DND-41 (cell line): ENCODE results near the gene CBX4.

Experiments used
- ATAC-seq: fragments of 200-7000 bp; cut with Tn5 transposase; 3 replicates; pipeline ENCODE4 v1.9.1; 2021; ENCODE audit warnings: low read depth; ENCODE audit not compliant: insufficient read depth
- DNase-seq: peaks from one replicate; pipeline ENCODE4 v3.0.0-alpha.2; 2020
- H2AFZ ChIP-seq: 2 replicates; pipeline ENCODE4 v1.6.0; 2012; ENCODE audit warnings: low read depth, low read length
- H3K27ac ChIP-seq: 2 replicates; pipeline ENCODE4 v1.5.1; 2012; ENCODE audit warnings: low read length, inconsistent platforms
- H3K27me3 ChIP-seq: fragments of 200-600 bp; sonication (generic); 2 replicates; pipeline ENCODE4 v1.6.0; 2012; ENCODE audit warnings: low read length, mild to moderate bottlenecking, inconsistent platforms; ENCODE audit not compliant: insufficient read depth, poor library complexity
- H3K36me3 ChIP-seq: 2 replicates; pipeline ENCODE4 v1.5.1; 2012; ENCODE audit warnings: low read length, inconsistent platforms; ENCODE audit not compliant: insufficient read depth
- H3K4me1 ChIP-seq: 2 replicates; pipeline ENCODE4 v1.5.1; 2012; ENCODE audit warnings: mild to moderate bottlenecking, low read length; ENCODE audit not compliant: insufficient read depth
- H3K4me2 ChIP-seq: 2 replicates; pipeline ENCODE4 v1.6.0; 2012; ENCODE audit warnings: mild to moderate bottlenecking, moderate library complexity, low read length, inconsistent platforms; ENCODE audit not compliant: insufficient read depth
- H3K4me3 ChIP-seq, 2 experiments: fragments of 200-600 bp in 1 of 2; shearing (Covaris generic) in 1 of 2; 2 replicates each; pipeline ENCODE4 v1.5.1; 2012 to 2016; ENCODE audit warnings: inconsistent platforms in 2 of 2, low read length in 2 of 2, mild to moderate bottlenecking in 2 of 2, low read depth in 1 of 2, moderate library complexity in 1 of 2
- H3K79me2 ChIP-seq: 2 replicates; pipeline ENCODE4 v1.6.0; 2012; ENCODE audit warnings: low read length, inconsistent platforms; ENCODE audit not compliant: insufficient read depth
- H3K9ac ChIP-seq: 2 replicates; pipeline ENCODE4 v1.6.0; 2012; ENCODE audit warnings: low read depth, mild to moderate bottlenecking, inconsistent platforms, low read length, moderate library complexity
- H3K9me3 ChIP-seq: 2 replicates; pipeline ENCODE4 v1.5.1; 2012; ENCODE audit warnings: low read length, moderate library complexity, mild to moderate bottlenecking, inconsistent platforms; ENCODE audit not compliant: insufficient read depth, severe bottlenecking
- H4K20me1 ChIP-seq: 2 replicates; pipeline ENCODE4 v1.6.0; 2012; ENCODE audit warnings: low read length; ENCODE audit not compliant: insufficient read depth
- EZH2 ChIP-seq: IDR thresholded peaks from 3 replicates; pipeline ENCODE4 v1.6.1; 2012; ENCODE audit warnings: borderline replicate concordance, low read depth, mild to moderate bottlenecking, moderate library complexity, low read length, inconsistent platforms; ENCODE audit not compliant: severe bottlenecking
- TF ChIP-seq, protein P1 (sequence below): IDR thresholded peaks from 2 replicates; pipeline ENCODE4 v1.5.1; 2012; ENCODE audit warnings: borderline replicate concordance, low read length, moderate library complexity, mild to moderate bottlenecking; ENCODE audit not compliant: poor library complexity, severe bottlenecking; ENCODE audit errors: extremely low read depth

CBX4 gene

GRCh38 chr17:79849953-79850352 lies 10.7 kb upstream of the CBX4 start:
- Histone ChIP-seq H3K4me3 (no peak overlapping the region), H2AFZ (no peak overlapping the region), H4K20me1 (no peaks in the 10 kb centered on the region), H3K4me2 (no peak overlapping the region), H3K4me1 (peaks cover 14% of the 10 kb centered on the region), H3K27ac (no peak overlapping the region), H3K79me2 (no peaks in the 10 kb centered on the region), H3K27me3 (peaks cover 7% of the 10 kb centered on the region), H3K9ac (no peak overlapping the region), H3K36me3 (no peaks in the 10 kb centered on the region), H3K9me3 (no peaks in the 10 kb centered on the region)
- no peak for DNase-seq
- TF ChIP-seq, protein P1, sequence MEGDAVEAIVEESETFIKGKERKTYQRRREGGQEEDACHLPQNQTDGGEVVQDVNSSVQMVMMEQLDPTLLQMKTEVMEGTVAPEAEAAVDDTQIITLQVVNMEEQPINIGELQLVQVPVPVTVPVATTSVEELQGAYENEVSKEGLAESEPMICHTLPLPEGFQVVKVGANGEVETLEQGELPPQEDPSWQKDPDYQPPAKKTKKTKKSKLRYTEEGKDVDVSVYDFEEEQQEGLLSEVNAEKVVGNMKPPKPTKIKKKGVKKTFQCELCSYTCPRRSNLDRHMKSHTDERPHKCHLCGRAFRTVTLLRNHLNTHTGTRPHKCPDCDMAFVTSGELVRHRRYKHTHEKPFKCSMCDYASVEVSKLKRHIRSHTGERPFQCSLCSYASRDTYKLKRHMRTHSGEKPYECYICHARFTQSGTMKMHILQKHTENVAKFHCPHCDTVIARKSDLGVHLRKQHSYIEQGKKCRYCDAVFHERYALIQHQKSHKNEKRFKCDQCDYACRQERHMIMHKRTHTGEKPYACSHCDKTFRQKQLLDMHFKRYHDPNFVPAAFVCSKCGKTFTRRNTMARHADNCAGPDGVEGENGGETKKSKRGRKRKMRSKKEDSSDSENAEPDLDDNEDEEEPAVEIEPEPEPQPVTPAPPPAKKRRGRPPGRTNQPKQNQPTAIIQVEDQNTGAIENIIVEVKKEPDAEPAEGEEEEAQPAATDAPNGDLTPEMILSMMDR, result no peak
- TF ChIP-seq EZH2, result no peak
- no peak for ATAC-seq

DNA sequence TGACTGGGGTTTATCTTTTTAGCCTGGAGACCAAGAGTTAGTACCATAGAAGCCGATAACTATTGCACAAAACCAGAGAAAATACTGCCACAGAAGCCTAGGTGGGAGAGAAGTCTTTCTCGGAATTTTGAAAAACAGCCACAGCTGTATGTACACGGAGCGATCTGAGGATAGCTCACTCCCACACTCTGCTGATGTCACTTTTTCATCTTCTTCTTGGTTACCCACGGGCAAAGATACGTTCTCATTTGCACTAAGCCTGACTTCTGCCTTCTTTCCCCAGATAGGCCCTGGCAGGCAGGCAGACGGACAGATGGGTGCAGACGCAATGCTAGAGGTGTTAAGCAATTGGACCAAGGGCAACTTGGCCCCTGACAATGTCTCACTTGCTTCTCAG lies 9.1 kb upstream of the CBX4 start:
- DNase-seq (no peak), ATAC-seq (no peak)
- no peaks in the 10 kb centered on the region for H3K79me2 ChIP-seq
- no peak overlapping the region for H3K4me2 ChIP-seq
- H3K27me3 ChIP-seq, result peaks cover 7% of the 10 kb centered on the region
- no peaks in the 10 kb centered on the region for H3K36me3 ChIP-seq
- no peaks in the 10 kb centered on the region for H4K20me1 ChIP-seq
- TF ChIP-seq EZH2, result no peak
- TF ChIP-seq, protein P1, result no peak
- no peak overlapping the region for H3K4me3 ChIP-seq
- H3K9me3 ChIP-seq, result no peaks in the 10 kb centered on the region
- H2AFZ ChIP-seq, result no peak overlapping the region
- no peak overlapping the region for H3K9ac ChIP-seq
- no peak overlapping the region for H3K27ac ChIP-seq
- H3K4me1 ChIP-seq, result peaks cover 12% of the 10 kb centered on the region

- Histone ChIP-seq H3K36me3 (no peaks in the 10 kb centered on the region), H2AFZ (no peak overlapping the region), H3K79me2 (no peaks in the 10 kb centered on the region), H3K4me3 (no peak overlapping the region), H3K4me2 (no peak overlapping the region), H3K9ac (no peak overlapping the region), H4K20me1 (no peaks in the 10 kb centered on the region), H3K9me3 (no peaks in the 10 kb centered on the region), H3K27me3 (peaks cover 9% of the 10 kb centered on the region), H3K4me1 (peaks cover 6% of the 10 kb centered on the region), H3K27ac (no peak overlapping the region)
- ATAC-seq (no peak), DNase-seq (no peak)
- no peak for TF ChIP-seq EZH2
- TF ChIP-seq, protein P1, result no peak
These were observed 8.6 kb upstream of the CBX4 start for GRCh38 chr17:79847698-79848369.
